Measurements from ENCODE around the gene ALDH1A1.

Gene ALDH1A1

DNA sequence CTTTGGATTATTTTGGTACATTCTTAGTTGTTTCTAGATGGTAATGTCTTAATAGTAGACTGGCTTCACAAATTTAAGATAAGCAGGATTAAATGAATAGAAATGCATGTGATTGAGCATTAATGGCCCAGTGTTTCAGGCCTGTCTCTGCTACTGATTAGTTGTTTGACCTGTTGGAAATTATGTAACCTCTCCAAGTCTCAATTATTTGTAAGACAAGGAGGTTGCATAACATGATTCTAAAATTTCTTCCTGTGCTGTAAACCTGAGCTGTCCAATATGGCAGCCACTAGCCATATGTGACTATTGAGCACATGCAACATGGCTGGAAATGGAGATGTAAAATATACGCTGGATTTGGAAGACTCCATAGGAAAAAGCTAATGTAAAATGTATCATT is 97.5 kb downstream of the ALDH1A1 start:
- TF ChIP-seq, protein P1, sequence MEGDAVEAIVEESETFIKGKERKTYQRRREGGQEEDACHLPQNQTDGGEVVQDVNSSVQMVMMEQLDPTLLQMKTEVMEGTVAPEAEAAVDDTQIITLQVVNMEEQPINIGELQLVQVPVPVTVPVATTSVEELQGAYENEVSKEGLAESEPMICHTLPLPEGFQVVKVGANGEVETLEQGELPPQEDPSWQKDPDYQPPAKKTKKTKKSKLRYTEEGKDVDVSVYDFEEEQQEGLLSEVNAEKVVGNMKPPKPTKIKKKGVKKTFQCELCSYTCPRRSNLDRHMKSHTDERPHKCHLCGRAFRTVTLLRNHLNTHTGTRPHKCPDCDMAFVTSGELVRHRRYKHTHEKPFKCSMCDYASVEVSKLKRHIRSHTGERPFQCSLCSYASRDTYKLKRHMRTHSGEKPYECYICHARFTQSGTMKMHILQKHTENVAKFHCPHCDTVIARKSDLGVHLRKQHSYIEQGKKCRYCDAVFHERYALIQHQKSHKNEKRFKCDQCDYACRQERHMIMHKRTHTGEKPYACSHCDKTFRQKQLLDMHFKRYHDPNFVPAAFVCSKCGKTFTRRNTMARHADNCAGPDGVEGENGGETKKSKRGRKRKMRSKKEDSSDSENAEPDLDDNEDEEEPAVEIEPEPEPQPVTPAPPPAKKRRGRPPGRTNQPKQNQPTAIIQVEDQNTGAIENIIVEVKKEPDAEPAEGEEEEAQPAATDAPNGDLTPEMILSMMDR (IDR thresholded peaks at IDR 0.05), result no peak

All from LNCAP (cell line).